ENCODE results near the gene KANSL3.

The KANSL3 gene

DNA sequence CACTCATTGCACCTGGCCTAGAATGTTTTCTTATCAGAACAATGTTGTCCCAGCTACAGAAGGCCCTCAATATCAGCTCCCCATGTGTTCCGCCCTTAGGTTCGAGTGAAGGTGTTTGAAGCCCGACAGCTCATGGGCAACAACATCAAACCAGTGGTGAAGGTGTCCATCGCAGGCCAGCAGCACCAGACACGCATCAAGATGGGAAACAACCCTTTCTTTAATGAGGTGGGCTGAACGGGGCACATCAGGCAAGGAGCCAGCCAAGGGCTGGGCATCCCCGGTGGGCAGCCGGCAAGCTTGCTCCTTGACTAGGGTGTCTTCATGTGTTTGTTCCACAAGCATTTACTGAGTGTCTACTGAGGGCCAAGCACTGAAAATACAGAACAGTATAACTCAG lies 13.7 kb upstream of the KANSL3 start:
- intact Hi-C loops (cut with DNase I; ENCODE audit: low total_unique reads) = no loop called here
- Histone ChIP-seq H3K36me3 (no peaks in the 10 kb centered on the region), H3K9me3 (no peaks in the 10 kb centered on the region), H3K4me1 (no peaks in the 10 kb centered on the region), H3K4me3 (no peak overlapping the region), H3K27me3 (no peaks in the 10 kb centered on the region), H3K27ac (no peak overlapping the region)
- TF ChIP-seq, protein P1, sequence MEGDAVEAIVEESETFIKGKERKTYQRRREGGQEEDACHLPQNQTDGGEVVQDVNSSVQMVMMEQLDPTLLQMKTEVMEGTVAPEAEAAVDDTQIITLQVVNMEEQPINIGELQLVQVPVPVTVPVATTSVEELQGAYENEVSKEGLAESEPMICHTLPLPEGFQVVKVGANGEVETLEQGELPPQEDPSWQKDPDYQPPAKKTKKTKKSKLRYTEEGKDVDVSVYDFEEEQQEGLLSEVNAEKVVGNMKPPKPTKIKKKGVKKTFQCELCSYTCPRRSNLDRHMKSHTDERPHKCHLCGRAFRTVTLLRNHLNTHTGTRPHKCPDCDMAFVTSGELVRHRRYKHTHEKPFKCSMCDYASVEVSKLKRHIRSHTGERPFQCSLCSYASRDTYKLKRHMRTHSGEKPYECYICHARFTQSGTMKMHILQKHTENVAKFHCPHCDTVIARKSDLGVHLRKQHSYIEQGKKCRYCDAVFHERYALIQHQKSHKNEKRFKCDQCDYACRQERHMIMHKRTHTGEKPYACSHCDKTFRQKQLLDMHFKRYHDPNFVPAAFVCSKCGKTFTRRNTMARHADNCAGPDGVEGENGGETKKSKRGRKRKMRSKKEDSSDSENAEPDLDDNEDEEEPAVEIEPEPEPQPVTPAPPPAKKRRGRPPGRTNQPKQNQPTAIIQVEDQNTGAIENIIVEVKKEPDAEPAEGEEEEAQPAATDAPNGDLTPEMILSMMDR (IDR thresholded peaks at IDR 0.05) = no peak
- DNase-seq = no peak

DNA sequence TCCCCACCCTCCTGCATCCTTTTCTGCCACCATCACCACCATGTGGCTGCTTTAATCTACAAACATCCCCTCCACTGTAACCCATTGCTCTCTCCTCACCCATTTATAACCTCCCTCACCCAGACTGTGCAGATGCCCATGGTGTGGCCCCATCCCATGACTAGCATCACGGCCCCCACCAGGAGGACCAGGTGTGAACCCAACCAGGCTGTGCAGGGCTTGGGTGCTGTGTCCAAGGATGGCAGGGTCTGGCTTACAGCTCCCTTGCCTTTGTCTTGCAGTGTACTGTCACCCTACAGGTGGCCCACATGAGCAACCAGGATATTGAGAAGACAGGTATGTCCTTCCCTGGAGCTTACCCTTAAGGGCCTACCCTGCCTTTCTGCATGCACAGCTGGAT lies 11.2 kb upstream of the KANSL3 start:
- intact Hi-C loops (cut with DNase I; ENCODE audit: low total_unique reads) = no loop called here
- Histone ChIP-seq H3K27me3 (no peaks in the 10 kb centered on the region), H3K27ac (no peak overlapping the region), H3K36me3 (no peaks in the 10 kb centered on the region), H3K9me3 (no peaks in the 10 kb centered on the region), H3K4me3 (no peak overlapping the region), H3K4me1 (no peaks in the 10 kb centered on the region)
- no peak for DNase-seq
- TF ChIP-seq, protein P1 (IDR thresholded peaks at IDR 0.05) = no peak

DNA sequence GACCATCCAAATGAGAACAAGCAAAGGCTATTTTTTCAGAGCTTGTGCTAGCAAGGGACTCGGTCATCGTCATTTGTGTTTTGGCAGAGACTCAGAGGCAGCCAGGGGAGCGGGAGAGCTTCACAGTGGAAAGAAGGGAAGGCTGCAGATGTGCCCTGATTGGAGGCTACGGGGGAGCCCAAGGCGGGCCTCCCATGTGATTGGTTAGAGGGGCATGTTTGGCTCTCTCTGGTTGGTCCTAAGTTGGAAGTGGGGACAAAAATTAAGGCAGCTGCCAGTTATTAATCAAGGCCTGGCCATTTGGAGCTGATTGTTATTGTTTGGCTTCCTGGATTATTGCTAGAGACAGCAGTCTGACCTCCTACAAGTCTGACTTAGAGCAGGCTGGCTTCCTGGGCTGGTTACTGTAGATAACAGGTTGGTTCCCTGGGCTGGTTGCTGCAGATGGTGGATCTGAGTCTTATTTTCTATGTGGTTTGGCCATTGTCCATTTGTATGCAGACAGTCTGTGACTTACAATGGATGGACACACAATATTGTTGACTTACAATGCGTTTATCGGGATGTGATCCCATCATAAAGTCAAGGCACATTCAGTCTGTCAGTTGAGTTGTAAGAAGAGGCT lies 10.3 kb upstream of the KANSL3 start:
- intact Hi-C loops (cut with DNase I; ENCODE audit: low total_unique reads) = no loop called here
- no peaks in the 10 kb centered on the region for H3K36me3 ChIP-seq
- H3K9me3 ChIP-seq = no peaks in the 10 kb centered on the region
- no peaks in the 10 kb centered on the region for H3K4me1 ChIP-seq
- H3K27me3 ChIP-seq = no peaks in the 10 kb centered on the region
- TF ChIP-seq, protein P1 (IDR thresholded peaks at IDR 0.05) = no peak
- H3K4me3 ChIP-seq = no peak overlapping the region
- H3K27ac ChIP-seq = no peak overlapping the region
- DNase-seq = no peak

DNA sequence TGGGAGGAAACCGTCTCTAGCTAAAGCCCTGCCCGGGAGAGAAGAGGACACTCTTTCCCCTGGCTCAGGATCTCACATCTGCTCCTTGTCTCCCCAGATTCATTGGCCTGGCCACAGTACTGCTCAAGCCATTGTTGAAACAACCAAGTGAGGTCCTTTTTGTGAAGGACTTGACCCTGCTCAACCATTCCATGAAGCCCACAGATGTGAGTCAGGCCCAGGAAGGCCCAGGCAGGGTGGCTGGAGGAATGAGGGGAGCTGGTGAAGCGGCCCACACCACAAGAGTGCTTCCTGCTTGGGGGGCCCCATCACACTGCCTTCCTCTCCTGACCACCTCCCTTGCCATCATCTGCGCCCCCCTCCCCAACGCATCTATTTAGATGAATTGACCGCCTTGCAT lies 9.6 kb upstream of the KANSL3 start:
- no peak for DNase-seq
- H3K27me3 ChIP-seq = no peaks in the 10 kb centered on the region
- H3K4me3 ChIP-seq = no peak overlapping the region
- H3K36me3 ChIP-seq = no peaks in the 10 kb centered on the region
- intact Hi-C loops (cut with DNase I; ENCODE audit: low total_unique reads) = no loop called here
- TF ChIP-seq, protein P1 (IDR thresholded peaks at IDR 0.05) = no peak
- H3K9me3 ChIP-seq = no peaks in the 10 kb centered on the region
- no peak overlapping the region for H3K27ac ChIP-seq
- H3K4me1 ChIP-seq = no peaks in the 10 kb centered on the region

DNA sequence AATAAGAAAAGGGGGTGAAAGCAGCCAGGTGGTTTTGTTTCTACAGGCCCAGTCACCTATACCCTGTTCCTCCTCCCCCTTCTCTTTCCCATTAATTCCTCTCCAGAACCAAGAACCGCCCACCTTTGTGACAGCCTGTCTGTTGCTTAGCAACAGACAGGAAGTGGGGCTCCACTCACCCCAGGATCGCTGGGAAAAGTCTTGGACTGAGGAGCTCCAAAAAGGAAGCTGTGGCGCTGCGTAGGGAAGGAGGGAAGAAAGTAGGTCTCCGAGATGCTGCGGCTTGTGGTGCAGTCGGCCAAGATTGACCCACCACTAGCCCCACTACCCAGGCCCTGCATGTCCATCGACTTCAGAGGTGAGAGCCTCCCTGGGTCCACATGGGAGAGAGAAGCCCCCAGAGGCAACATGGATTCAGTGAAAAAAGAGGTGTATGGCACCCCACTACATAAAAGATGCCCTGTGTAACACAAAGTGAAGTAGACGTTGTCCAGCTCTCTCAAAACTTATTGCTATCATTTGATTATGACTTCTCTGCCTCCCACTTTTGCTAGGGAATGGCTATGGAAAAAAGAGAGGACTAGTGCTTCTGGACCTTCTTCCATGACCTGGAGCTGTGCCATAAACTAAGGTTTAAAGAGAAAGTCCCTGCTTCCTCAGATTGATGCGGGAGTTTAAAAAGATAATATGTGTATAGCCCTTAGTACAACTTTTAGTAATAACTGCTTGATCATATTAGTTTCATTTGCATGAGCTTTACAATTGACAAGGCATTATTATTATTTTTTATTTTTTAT lies 4.7 kb upstream of the KANSL3 start, which contains the start of gene FER1L5:
TSS of gene FER1L5 (plus strand) at position 201 of the 797 bp plus-strand sequence. CDS start at position 274, 73 bp downstream.
- no peaks in the 10 kb centered on the region for H3K36me3 ChIP-seq
- no peak within 1 kb of the TSS for H3K27ac ChIP-seq
- TF ChIP-seq, protein P1 (IDR thresholded peaks at IDR 0.05) = no peak
- intact Hi-C loops (cut with DNase I; ENCODE audit: low total_unique reads) = no loop called here
- H3K27me3 ChIP-seq = peaks cover 0 to 3% of the 10 kb centered on the region in 2 donors
- H3K4me3 ChIP-seq = no peak within 1 kb of the TSS
- no peaks in the 10 kb centered on the region for H3K9me3 ChIP-seq
- DNase-seq = no peak
- H3K4me1 ChIP-seq = peaks cover 0 to 5% (median 2%) of the 10 kb centered on the region in 4 donors

All from tibial artery (tissue), 4 donors.